ENCODE data around the gene HSPG2. TPM values are rescaled to one million over a fixed set of nuclear protein-coding genes. Genes with fewer than 3 reads are reported as not detected.

The HSPG2 gene
- total and polyA plus RNA-seq, 9 of the 15 experiments (the other 6 are each of a cell fraction or from before 2014, with no cell fraction given) = 0.14 to 160 (median 15.7) TPM

GRCh38 chr1:21783679-21784603 is 153.2 kb downstream of the HSPG2 start (continued):
- 0 out of 4 replicates have a peak, but pooled peaks of 1 of the 2 experiments have one; percentile 20 for TF ChIP-seq ZMIZ1 (IDR thresholded peaks at IDR 0.05; ENCODE audit: low read depth in 2 of 2, low read length in 2 of 2)
- TF ChIP-seq JUND (IDR thresholded peaks at IDR 0.05; ENCODE audit: borderline replicate concordance, low read depth, low read length) = no peak
- no peak; the same call in 2 of the 3 replicates for TF ChIP-seq JUND (tag; IDR thresholded peaks at IDR 0.05; ENCODE audit: borderline replicate concordance, low read depth, low read length)
- no peak for TF ChIP-seq SRSF7 (optimal IDR thresholded peaks at IDR 0.05; ENCODE audit: low read depth, low read length)
- TF ChIP-seq TSC22D4 (tag; IDR thresholded peaks at IDR 0.05) = no peak
- TF ChIP-seq, protein P1, sequence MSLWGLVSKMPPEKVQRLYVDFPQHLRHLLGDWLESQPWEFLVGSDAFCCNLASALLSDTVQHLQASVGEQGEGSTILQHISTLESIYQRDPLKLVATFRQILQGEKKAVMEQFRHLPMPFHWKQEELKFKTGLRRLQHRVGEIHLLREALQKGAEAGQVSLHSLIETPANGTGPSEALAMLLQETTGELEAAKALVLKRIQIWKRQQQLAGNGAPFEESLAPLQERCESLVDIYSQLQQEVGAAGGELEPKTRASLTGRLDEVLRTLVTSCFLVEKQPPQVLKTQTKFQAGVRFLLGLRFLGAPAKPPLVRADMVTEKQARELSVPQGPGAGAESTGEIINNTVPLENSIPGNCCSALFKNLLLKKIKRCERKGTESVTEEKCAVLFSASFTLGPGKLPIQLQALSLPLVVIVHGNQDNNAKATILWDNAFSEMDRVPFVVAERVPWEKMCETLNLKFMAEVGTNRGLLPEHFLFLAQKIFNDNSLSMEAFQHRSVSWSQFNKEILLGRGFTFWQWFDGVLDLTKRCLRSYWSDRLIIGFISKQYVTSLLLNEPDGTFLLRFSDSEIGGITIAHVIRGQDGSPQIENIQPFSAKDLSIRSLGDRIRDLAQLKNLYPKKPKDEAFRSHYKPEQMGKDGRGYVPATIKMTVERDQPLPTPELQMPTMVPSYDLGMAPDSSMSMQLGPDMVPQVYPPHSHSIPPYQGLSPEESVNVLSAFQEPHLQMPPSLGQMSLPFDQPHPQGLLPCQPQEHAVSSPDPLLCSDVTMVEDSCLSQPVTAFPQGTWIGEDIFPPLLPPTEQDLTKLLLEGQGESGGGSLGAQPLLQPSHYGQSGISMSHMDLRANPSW (CRISPR knock-in tag; IDR thresholded peaks at IDR 0.05) = no peak; the same call in 1 of the 2 replicates
- peak; percentile 63 to 86; a peak in 3 of 4 replicates for TF ChIP-seq MAZ (CRISPR knock-in tag; conservative IDR thresholded peaks at IDR 0.05 in 1 of 2, IDR thresholded peaks at IDR 0.05 in 1 of 2)
- no peak for TF ChIP-seq CREBBP (IDR thresholded peaks at IDR 0.05; ENCODE audit: low read depth, low read length)
- TF ChIP-seq SPI1 (IDR thresholded peaks at IDR 0.05; ENCODE audit: borderline replicate concordance, low read depth, low read length) = peak; percentile 40; the same call in 1 of the 2 replicates
- 0 out of 4 replicates have a peak, but pooled peaks of 1 of the 2 experiments have one; percentile 30 for TF ChIP-seq FOXA3 (CRISPR knock-in tag; conservative IDR thresholded peaks at IDR 0.05 in 1 of 2, IDR thresholded peaks at IDR 0.05 in 1 of 2)
- TF ChIP-seq, protein P2, sequence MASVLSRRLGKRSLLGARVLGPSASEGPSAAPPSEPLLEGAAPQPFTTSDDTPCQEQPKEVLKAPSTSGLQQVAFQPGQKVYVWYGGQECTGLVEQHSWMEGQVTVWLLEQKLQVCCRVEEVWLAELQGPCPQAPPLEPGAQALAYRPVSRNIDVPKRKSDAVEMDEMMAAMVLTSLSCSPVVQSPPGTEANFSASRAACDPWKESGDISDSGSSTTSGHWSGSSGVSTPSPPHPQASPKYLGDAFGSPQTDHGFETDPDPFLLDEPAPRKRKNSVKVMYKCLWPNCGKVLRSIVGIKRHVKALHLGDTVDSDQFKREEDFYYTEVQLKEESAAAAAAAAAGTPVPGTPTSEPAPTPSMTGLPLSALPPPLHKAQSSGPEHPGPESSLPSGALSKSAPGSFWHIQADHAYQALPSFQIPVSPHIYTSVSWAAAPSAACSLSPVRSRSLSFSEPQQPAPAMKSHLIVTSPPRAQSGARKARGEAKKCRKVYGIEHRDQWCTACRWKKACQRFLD (CRISPR knock-in tag; IDR thresholded peaks at IDR 0.05) = peak; percentile 79
- TF ChIP-seq, protein P3, sequence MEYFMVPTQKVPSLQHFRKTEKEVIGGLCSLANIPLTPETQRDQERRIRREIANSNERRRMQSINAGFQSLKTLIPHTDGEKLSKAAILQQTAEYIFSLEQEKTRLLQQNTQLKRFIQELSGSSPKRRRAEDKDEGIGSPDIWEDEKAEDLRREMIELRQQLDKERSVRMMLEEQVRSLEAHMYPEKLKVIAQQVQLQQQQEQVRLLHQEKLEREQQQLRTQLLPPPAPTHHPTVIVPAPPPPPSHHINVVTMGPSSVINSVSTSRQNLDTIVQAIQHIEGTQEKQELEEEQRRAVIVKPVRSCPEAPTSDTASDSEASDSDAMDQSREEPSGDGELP (CRISPR knock-in tag; IDR thresholded peaks at IDR 0.05; ENCODE audit: borderline replicate concordance) = peak; percentile 69; the same call in 1 of the 2 replicates
- no peak for TF ChIP-seq ZNF655 (CRISPR knock-in tag; IDR thresholded peaks at IDR 0.05)
- TF ChIP-seq ZNF764 (CRISPR knock-in tag; IDR thresholded peaks at IDR 0.05; ENCODE audit: low read depth) = peak; percentile 19; the same call in 1 of the 2 replicates
